ENCODE data around the gene IFNLR1. TPM values are rescaled to one million over a fixed set of nuclear protein-coding genes. Genes with fewer than 3 reads are reported as not detected.
"Not testable (repeated sequence)": the region's sequence is repeated elsewhere in the genome, so short reads cannot be mapped to it uniquely, and the experiment has no call there.

Gene IFNLR1
- total RNA-seq, 1 experiment from 2014 or later, result 9.6 TPM

GRCh38 chr1:24207709-24208108 lies 20.6 kb upstream of the IFNLR1 start:
- no peaks in the 10 kb centered on the region for H3K36me3 Mint-ChIP-seq (ENCODE audit: insufficient read depth in 1 of 3, low read depth in 3 of 3)
- Histone ChIP-seq H2AK5ac (ENCODE audit: insufficient read length, low read length) (no peak overlapping the region), H3K27me3 (ENCODE audit: insufficient read depth, low read length) (no peaks in the 10 kb centered on the region), H2BK120ac (ENCODE audit: low read depth, low read length, poor library complexity, severe bottlenecking) (no peak overlapping the region), H2BK12ac (ENCODE audit: insufficient read length, low read depth, low read length) (no peak overlapping the region), H4K8ac (replicated peaks; ENCODE audit: insufficient read length, low read depth, low read length) (no peak overlapping the region), H2BK20ac (ENCODE audit: low read depth, low read length, poor library complexity, severe bottlenecking) (no peak overlapping the region), H4K91ac (ENCODE audit: insufficient read length, low read depth, low read length) (no peak overlapping the region), H3K56ac (ENCODE audit: insufficient read length, low read depth, low read length) (no peak overlapping the region), H3K23ac (ENCODE audit: insufficient read length, low read depth, low read length) (no peak overlapping the region), H3K79me2 (ENCODE audit: insufficient read depth, low read length) (no peaks in the 10 kb centered on the region), H2BK5ac (ENCODE audit: insufficient read length, low read length) (no peak overlapping the region), H2BK15ac (ENCODE audit: low read depth, low read length) (no peak overlapping the region), H3K4me2 (ENCODE audit: insufficient read depth, insufficient read length, low read length) (no peak overlapping the region), H3K79me1 (ENCODE audit: insufficient read depth, low read depth, low read length, poor library complexity, severe bottlenecking) (no peaks in the 10 kb centered on the region), H3K27ac (ENCODE audit: insufficient read length, low read depth, low read length) (no peak overlapping the region), H3K4ac (ENCODE audit: low read depth, low read length) (no peak overlapping the region), H3K14ac (ENCODE audit: insufficient read depth, low read length) (no peak overlapping the region), H4K20me1 (ENCODE audit: control insufficient read depth, insufficient read depth, insufficient read length) (peaks cover 2% of the 10 kb centered on the region), H3T11ph (ENCODE audit: low read length) (no peak overlapping the region), H4K5ac (ENCODE audit: insufficient read length, low read depth, low read length) (no peak overlapping the region), H3K4me1 (ENCODE audit: insufficient read depth, low read length) (no peaks in the 10 kb centered on the region; the same call in 1 of the 2 replicates), H3K23me2 (ENCODE audit: insufficient read length, low read depth, low read length, poor library complexity, severe bottlenecking) (no peaks in the 10 kb centered on the region), H3K18ac (ENCODE audit: insufficient read length, low read depth, low read length) (no peak overlapping the region), H3K9ac (ENCODE audit: extremely low read depth, insufficient read length, low read length) (no peak overlapping the region), H3K9me3 (ENCODE audit: control insufficient read depth, low read depth, low read length) (no peaks in the 10 kb centered on the region), H2AFZ (ENCODE audit: low read length) (no peak overlapping the region)
- peaks cover 0 to 10% of the 10 kb centered on the region in 2 experiments; a peak in 2 of 5 replicates for H3K9me3 Mint-ChIP-seq
- H3K27me3 Mint-ChIP-seq (ENCODE audit: low read depth), result no peaks in the 10 kb centered on the region
- peaks cover 6 to 26% of the 10 kb centered on the region in 2 experiments for H3K4me1 Mint-ChIP-seq
- no CpG with 5 or more reads among the region's 6 CpGs for WGBS (ENCODE audit: extremely low coverage, insufficient read length, low lambda C conversion rate)
- no peak for DNase-seq
- no peak overlapping the region; a peak in 2 of 7 replicates for H3K27ac Mint-ChIP-seq
- TF ChIP-seq, protein P1, sequence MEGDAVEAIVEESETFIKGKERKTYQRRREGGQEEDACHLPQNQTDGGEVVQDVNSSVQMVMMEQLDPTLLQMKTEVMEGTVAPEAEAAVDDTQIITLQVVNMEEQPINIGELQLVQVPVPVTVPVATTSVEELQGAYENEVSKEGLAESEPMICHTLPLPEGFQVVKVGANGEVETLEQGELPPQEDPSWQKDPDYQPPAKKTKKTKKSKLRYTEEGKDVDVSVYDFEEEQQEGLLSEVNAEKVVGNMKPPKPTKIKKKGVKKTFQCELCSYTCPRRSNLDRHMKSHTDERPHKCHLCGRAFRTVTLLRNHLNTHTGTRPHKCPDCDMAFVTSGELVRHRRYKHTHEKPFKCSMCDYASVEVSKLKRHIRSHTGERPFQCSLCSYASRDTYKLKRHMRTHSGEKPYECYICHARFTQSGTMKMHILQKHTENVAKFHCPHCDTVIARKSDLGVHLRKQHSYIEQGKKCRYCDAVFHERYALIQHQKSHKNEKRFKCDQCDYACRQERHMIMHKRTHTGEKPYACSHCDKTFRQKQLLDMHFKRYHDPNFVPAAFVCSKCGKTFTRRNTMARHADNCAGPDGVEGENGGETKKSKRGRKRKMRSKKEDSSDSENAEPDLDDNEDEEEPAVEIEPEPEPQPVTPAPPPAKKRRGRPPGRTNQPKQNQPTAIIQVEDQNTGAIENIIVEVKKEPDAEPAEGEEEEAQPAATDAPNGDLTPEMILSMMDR (conservative IDR thresholded peaks at IDR 0.05), result no peak
- no peak overlapping the region for H3K4me3 Mint-ChIP-seq

- not testable (repeated sequence) for H3K23ac ChIP-seq (ENCODE audit: insufficient read length, low read depth, low read length); H3K9me3 ChIP-seq (ENCODE audit: control insufficient read depth, low read depth, low read length); DNase-seq; H3K4ac ChIP-seq (ENCODE audit: low read depth, low read length); H2BK120ac ChIP-seq (ENCODE audit: low read depth, low read length, poor library complexity, severe bottlenecking); H3K36me3 Mint-ChIP-seq (ENCODE audit: insufficient read depth in 1 of 3, low read depth in 3 of 3); H2BK12ac ChIP-seq (ENCODE audit: insufficient read length, low read depth, low read length); H2BK5ac ChIP-seq (ENCODE audit: insufficient read length, low read length); H3K9me3 Mint-ChIP-seq; H3K18ac ChIP-seq (ENCODE audit: insufficient read length, low read depth, low read length); H3K27ac ChIP-seq (ENCODE audit: insufficient read length, low read depth, low read length); H3K14ac ChIP-seq (ENCODE audit: insufficient read depth, low read length); H3K79me1 ChIP-seq (ENCODE audit: insufficient read depth, low read depth, low read length, poor library complexity, severe bottlenecking); H3K56ac ChIP-seq (ENCODE audit: insufficient read length, low read depth, low read length); H3K4me1 ChIP-seq (ENCODE audit: insufficient read depth, low read length); H4K5ac ChIP-seq (ENCODE audit: insufficient read length, low read depth, low read length); H3K79me2 ChIP-seq (ENCODE audit: insufficient read depth, low read length); H2BK15ac ChIP-seq (ENCODE audit: low read depth, low read length); H2AFZ ChIP-seq (ENCODE audit: low read length); H3T11ph ChIP-seq (ENCODE audit: low read length); H2AK5ac ChIP-seq (ENCODE audit: insufficient read length, low read length); H3K27me3 ChIP-seq (ENCODE audit: insufficient read depth, low read length); H4K20me1 ChIP-seq (ENCODE audit: control insufficient read depth, insufficient read depth, insufficient read length); H3K9ac ChIP-seq (ENCODE audit: extremely low read depth, insufficient read length, low read length); H2BK20ac ChIP-seq (ENCODE audit: low read depth, low read length, poor library complexity, severe bottlenecking); H3K27me3 Mint-ChIP-seq (ENCODE audit: low read depth); H3K4me3 Mint-ChIP-seq; H4K91ac ChIP-seq (ENCODE audit: insufficient read length, low read depth, low read length); H3K23me2 ChIP-seq (ENCODE audit: insufficient read length, low read depth, low read length, poor library complexity, severe bottlenecking); H3K27ac Mint-ChIP-seq; H3K4me2 ChIP-seq (ENCODE audit: insufficient read depth, insufficient read length, low read length); H4K8ac ChIP-seq (replicated peaks; ENCODE audit: insufficient read length, low read depth, low read length)
- peaks cover 7 to 28% of the 10 kb centered on the region in 2 experiments for H3K4me1 Mint-ChIP-seq
- no CpG with 5 or more reads among the region's 9 CpGs for WGBS (ENCODE audit: extremely low coverage, insufficient read length, low lambda C conversion rate)
These were observed 20.3 kb upstream of the IFNLR1 start for GRCh38 chr1:24207395-24207687.

All from H9 (cell line).